ENCODE results near the gene ALG14. TPM values are rescaled to one million over a fixed set of nuclear protein-coding genes. Genes with fewer than 3 reads are reported as not detected.

ALG14 gene
- total and polyA plus RNA-seq, 10 of the 15 experiments (the other 5 are each of a cell fraction or from before 2014, with no cell fraction given): 2.6 to 19.2 (median 7.5) TPM

- TF ChIP-seq SUZ12 (IDR thresholded peaks at IDR 0.05; ENCODE audit: unreplicated experiment): no peak
- TF ChIP-seq E4F1 (IDR thresholded peaks at IDR 0.05; ENCODE audit: borderline replicate concordance, partially characterized antibody): no peak
- TF ChIP-seq GABPA (IDR thresholded peaks at IDR 0.05; ENCODE audit: low read depth): no peak
- TF ChIP-seq MLLT1 (IDR thresholded peaks at IDR 0.05): no peak
- TF ChIP-seq MTA3 (IDR thresholded peaks at IDR 0.05; ENCODE audit: borderline replicate concordance, low read length): no peak
- TF ChIP-seq ZNF207 (IDR thresholded peaks at IDR 0.05; ENCODE audit: borderline replicate concordance): no peak
- TF ChIP-seq IRF3 (IDR thresholded peaks at IDR 0.05): no peak
- TF ChIP-seq ZBTB40 (IDR thresholded peaks at IDR 0.05; ENCODE audit: borderline replicate concordance): no peak
- no peak for TF ChIP-seq CEBPB (IDR thresholded peaks at IDR 0.05; ENCODE audit: borderline replicate concordance in 1 of 2, low read depth in 2 of 2, low read length in 2 of 2)
- Histone ChIP-seq H3K27me3 (replicated peaks in 1 of 2; ENCODE audit: control insufficient read depth in 2 of 2, insufficient read depth in 2 of 2, low read length in 1 of 2) (no peaks in the 10 kb centered on the region), H3K36me3 (ENCODE audit: control insufficient read depth in 2 of 2, insufficient read depth in 2 of 2, low read length in 1 of 2) (no peaks in the 10 kb centered on the region), H3K9me3 (replicated peaks; ENCODE audit: control insufficient read depth, insufficient read depth, low read length) (no peaks in the 10 kb centered on the region), H3K27ac (ENCODE audit: control insufficient read depth, insufficient read depth) (no peak overlapping the region), H3K79me2 (ENCODE audit: control insufficient read depth, insufficient read depth, low read length) (no peaks in the 10 kb centered on the region), H3K4me2 (ENCODE audit: control insufficient read depth, insufficient read depth) (no peak overlapping the region), H3K4me3 (no peak overlapping the region), H4K20me1 (ENCODE audit: control insufficient read depth, insufficient read depth) (no peaks in the 10 kb centered on the region), H3K9ac (ENCODE audit: control insufficient read depth, insufficient read depth, low read length) (no peak overlapping the region), H2AFZ (ENCODE audit: control insufficient read depth, low read depth, low read length) (no peak overlapping the region), H3K4me1 (ENCODE audit: control insufficient read depth, insufficient read depth, low read length) (no peaks in the 10 kb centered on the region)
- ChIA-PET SMC1A (ENCODE audit: uncharacterized antibody, unreplicated experiment) (no interaction called here), RAD21 (ENCODE audit: unreplicated experiment) (no interaction called here), POLR2A (interaction anchor here (0.6 kb wide), 1 partner anchor 131 kb away, joined by 8 read pairs; no protein-coding TSS in a partner anchor), CTCF (no interaction called here)
- no TSS peak for BruUV-seq (replicated peaks)
- in situ Hi-C loops (cut with MboI) (no loop called here), intact Hi-C loops (cut with micrococcal nuclease; ENCODE audit: unreplicated experiment) (no loop called here)
- DNase-seq (ENCODE audit: low read depth, low spot score) (no peak), FAIRE-seq (no peak), ATAC-seq (no peak)
These were observed 119.6 kb downstream of the ALG14 start for GRCh38 chr1:94953107-94953506.
